ENCODE data around the gene C22orf39.

C22orf39 gene

DNA sequence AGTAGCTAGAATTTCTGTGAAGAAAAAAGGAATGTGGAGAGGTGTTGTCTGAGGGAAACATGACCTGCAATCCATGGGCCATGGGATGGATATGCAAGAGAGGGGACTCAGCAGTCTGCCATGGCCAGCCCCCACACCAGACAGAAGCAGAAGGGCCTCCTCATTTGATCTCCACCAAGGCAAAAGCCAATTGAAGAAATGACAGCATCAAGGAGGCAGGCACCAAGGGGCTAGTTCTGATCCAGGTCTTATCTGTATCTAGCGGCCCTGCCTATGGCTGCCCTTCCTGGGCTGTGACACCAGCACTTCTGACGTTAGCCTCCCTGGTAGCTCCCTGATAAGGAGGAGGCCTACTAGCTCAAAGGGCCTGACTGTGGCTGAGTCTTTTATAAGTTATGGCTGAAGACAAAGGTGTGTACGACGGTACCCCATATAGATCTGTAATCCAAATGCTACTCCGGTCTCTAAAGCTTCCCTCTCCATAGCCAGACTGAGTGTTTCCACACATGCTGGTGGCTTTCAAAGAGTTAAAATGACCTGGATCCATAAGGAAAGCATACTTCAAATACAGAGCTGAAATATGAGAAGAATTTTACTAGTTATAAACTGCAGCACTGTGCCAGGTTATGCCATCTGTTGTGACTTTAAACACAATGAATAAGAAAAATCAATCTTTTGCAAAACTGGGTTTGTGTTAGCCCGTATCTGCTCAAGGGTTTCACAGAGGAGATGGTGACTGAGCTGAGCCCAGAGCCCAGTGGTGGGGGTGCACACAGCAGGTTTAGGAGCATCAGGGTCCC lies 50.4 kb downstream of the C22orf39 start:
- DNase-seq: no peak

DNA sequence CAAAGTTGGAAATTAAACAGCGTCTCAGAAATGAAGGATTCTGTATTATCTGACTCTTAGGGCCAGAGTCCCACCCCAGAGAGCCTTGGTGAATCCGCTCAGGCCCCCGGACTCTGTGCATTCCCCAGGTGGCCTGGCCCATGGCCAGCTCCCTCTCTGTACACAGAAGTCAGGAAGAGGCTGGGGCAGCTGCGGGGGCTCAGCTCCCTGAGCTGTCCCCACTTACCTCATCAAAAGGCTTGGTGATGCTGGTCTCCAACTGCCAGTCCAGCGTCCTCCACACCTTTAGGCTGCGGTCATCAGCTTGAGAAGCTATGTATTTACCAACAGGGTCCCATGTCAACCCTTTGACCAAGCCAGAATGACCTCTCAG lies 51.0 kb downstream of the C22orf39 start:
- DNase-seq: no peak

DNA sequence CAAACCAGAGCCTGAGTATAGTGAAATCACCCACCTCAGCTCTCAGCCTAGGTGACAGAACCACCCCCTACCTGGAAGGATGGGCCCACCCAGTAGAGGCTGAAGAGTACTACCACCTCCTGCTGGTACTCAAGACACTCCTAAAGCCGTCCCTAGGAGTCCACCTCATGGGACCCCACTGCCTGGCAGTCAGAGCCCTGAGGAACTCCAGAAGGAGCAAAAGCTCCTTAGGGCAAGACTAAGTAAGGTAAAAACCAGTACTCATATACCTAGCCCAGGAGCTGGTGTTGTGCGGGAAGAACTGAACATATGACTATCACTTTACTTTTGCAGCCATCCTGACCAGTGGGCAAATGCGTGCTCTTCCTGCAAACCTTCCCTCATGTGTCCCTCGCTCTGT lies 52.2 kb downstream of the C22orf39 start:
- DNase-seq: no peak

DNA sequence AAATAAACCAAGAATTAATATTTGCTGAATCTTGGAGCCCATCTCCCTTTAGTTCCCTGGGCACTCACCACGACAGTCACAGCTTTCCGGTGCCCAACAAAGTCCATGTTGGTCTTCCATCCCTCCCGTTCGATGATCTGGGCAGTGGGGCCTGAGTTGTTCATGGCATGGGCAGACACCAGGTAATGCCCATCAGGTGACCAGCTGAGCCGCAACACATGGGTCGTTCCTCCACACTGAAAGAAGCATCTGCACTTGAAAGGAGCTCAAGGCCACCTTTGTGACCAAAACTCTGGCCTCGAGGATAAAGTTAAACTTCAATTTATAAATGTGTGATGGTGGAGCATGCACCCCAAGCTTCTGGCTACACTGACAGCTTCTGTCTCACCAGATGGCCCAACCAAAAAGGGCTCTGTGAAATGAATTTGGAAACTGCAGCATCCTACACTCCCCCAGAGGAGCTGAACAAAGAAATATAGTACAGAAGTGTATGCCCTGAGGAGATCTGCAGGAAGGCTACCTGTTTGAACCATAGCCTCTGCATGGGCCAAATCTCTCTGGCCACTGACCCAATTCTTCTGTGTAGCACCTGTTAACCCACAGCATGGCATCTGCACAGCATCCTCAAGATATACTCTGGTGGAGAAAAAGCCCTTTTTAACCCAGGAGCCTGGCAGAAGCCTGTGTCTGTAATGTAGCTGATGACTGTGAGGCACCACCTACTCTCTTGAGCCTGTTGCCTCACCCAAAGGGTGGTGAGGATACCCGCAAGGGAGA lies 53.0 kb downstream of the C22orf39 start:
- no peak for DNase-seq

DNA sequence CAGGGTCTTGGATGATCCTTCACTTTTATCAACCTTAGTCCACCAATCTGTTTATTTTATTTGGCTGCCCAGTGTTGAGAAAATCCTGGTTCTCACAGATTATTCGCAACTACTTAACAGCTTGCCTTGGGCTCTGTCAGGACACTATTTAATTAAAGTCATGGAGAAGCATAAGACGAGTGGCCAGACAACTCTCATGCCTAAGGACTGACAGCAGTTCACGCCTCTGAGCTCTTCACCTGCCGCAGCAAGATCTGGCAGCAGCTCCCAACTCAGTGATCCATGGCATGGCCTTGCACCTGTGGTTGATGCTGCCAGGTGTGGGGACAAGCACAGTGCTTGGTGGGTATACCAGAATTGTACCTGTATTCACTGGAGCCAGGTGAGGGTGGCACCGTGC lies 53.8 kb downstream of the C22orf39 start:
- no peak for DNase-seq

Data from 8988T (cell line).